Ishikawa (cell line): Measurements from ENCODE around the gene ARHGAP9.

Experiments used
- CEBPB ChIP-seq: IDR thresholded peaks from 2 replicates; pipeline ENCODE4 v1.6.1; 2012
- CREB1 ChIP-seq: IDR thresholded peaks from 2 replicates; pipeline ENCODE4 v1.6.1; 2012; ENCODE audit warnings: low read depth
- EGR1 ChIP-seq: IDR thresholded peaks from 2 replicates; pipeline ENCODE4 v1.6.1; 2012
- EP300 ChIP-seq: IDR thresholded peaks from 2 replicates; pipeline ENCODE4 v1.6.1; 2012; ENCODE audit warnings: borderline replicate concordance
- FOXM1 ChIP-seq: IDR thresholded peaks from 2 replicates; pipeline ENCODE4 v1.6.1; 2012; ENCODE audit warnings: low read depth, borderline replicate concordance
- NFIC ChIP-seq: IDR thresholded peaks from 2 replicates; pipeline ENCODE4 v1.6.1; 2012
- RAD21 ChIP-seq: IDR thresholded peaks from 2 replicates; pipeline ENCODE4 v1.6.1; 2012; ENCODE audit warnings: low read depth
- TAF1 ChIP-seq: IDR thresholded peaks from 2 replicates; pipeline ENCODE4 v1.6.1; 2012; ENCODE audit warnings: low read depth, mild to moderate bottlenecking
- TCF12 ChIP-seq: IDR thresholded peaks from 2 replicates; pipeline ENCODE4 v1.6.1; 2012; ENCODE audit warnings: low read depth
- TEAD4 ChIP-seq: IDR thresholded peaks from 2 replicates; pipeline ENCODE4 v1.6.1; 2012
- YY1 ChIP-seq: IDR thresholded peaks from 2 replicates; pipeline ENCODE4 v1.6.1; 2012; ENCODE audit warnings: low read depth
- ZBTB7A ChIP-seq: IDR thresholded peaks from 2 replicates; pipeline ENCODE4 v1.6.1; 2012; ENCODE audit warnings: low read depth
- TF ChIP-seq, protein P1 (sequence below): IDR thresholded peaks from 2 replicates; pipeline ENCODE4 v1.6.1; 2012; ENCODE audit warnings: low read depth, mild to moderate bottlenecking
- TF ChIP-seq, protein P2 (sequence below): IDR thresholded peaks from 2 replicates; pipeline ENCODE4 v1.6.1; 2012
- TF ChIP-seq, protein P3 (sequence below): IDR thresholded peaks from 2 replicates; pipeline ENCODE4 v1.6.1; 2012

ARHGAP9 gene

DNA sequence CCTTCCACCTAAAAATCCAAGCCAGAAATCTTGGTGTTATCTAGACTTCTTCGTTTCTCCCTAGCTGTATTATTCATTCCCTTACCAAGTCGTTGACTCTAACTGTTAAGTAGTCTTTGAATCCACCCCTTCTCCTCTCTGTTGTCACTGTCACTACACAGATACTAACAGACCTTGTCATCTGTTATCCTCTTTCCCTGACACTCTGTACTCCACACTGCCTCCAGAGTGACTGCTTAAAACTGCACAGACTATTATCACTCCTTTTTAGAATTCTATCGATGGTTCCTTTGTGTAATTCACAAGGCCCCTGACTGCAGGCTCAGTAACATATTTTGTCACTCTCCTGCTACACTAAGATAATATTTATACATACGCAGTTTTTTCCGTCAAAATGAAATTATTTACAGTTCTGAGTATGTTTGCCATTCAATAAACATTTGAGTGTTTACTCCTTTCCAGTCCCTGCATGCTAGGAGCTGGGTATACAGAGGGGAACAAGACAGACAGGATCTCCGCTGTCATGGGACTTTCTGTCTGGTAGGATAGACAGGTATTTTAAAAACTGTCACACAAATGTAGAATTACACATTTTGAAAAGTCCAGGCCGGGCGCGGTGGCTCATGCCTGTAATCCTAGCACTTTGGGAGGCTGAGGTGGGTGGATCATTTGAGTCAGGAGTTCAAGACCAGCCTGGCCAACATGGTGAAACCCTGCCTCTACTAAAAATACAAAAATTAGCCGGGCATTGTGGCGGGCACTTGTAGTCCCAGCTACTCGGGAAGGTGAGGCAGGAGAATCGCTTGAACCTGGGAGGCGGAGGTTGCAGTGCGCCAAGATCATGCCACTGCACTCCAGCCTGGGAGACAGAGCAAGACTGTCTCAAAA lies 12.0 kb upstream of the ARHGAP9 start:
- TF ChIP-seq, protein P1, sequence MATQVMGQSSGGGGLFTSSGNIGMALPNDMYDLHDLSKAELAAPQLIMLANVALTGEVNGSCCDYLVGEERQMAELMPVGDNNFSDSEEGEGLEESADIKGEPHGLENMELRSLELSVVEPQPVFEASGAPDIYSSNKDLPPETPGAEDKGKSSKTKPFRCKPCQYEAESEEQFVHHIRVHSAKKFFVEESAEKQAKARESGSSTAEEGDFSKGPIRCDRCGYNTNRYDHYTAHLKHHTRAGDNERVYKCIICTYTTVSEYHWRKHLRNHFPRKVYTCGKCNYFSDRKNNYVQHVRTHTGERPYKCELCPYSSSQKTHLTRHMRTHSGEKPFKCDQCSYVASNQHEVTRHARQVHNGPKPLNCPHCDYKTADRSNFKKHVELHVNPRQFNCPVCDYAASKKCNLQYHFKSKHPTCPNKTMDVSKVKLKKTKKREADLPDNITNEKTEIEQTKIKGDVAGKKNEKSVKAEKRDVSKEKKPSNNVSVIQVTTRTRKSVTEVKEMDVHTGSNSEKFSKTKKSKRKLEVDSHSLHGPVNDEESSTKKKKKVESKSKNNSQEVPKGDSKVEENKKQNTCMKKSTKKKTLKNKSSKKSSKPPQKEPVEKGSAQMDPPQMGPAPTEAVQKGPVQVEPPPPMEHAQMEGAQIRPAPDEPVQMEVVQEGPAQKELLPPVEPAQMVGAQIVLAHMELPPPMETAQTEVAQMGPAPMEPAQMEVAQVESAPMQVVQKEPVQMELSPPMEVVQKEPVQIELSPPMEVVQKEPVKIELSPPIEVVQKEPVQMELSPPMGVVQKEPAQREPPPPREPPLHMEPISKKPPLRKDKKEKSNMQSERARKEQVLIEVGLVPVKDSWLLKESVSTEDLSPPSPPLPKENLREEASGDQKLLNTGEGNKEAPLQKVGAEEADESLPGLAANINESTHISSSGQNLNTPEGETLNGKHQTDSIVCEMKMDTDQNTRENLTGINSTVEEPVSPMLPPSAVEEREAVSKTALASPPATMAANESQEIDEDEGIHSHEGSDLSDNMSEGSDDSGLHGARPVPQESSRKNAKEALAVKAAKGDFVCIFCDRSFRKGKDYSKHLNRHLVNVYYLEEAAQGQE = no peak
- TF ChIP-seq EP300 (no peak), ZBTB7A (no peak), RAD21 (no peak), CREB1 (no peak), TCF12 (no peak)
- TF ChIP-seq, protein P2, sequence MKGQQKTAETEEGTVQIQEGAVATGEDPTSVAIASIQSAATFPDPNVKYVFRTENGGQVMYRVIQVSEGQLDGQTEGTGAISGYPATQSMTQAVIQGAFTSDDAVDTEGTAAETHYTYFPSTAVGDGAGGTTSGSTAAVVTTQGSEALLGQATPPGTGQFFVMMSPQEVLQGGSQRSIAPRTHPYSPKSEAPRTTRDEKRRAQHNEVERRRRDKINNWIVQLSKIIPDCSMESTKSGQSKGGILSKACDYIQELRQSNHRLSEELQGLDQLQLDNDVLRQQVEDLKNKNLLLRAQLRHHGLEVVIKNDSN = no peak
- TF ChIP-seq, protein P3, sequence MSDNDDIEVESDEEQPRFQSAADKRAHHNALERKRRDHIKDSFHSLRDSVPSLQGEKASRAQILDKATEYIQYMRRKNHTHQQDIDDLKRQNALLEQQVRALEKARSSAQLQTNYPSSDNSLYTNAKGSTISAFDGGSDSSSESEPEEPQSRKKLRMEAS = no peak

DNA sequence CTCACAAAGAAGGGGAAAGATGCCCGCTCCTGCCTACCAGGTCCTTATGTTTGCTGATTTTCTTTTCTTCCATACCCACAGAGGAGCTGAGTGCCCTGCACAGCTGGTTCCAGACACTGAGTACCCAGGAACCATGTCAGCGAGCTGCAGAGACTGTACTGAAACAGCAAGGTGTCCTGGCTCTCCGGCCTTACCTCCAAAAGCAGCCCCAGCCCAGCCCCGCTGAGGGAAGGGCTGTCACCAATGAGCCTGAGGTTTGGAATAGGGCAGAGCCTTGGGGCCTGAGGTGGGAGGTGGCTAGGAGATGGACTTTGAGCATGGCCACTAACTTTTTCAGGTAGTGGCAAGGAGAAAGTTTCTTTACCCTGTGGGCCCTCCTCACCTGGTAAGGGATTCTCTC lies 10.5 kb upstream of the ARHGAP9 start:
- TF ChIP-seq TEAD4 (no peak), EGR1 (no peak), FOXM1 (no peak), ZBTB7A (no peak), YY1 (no peak), TAF1 (no peak), CREB1 (no peak), CEBPB (no peak), NFIC (no peak), EP300 (no peak), TCF12 (no peak), RAD21 (no peak)
- TF ChIP-seq, protein P1 = no peak
- TF ChIP-seq, protein P3 = no peak
- TF ChIP-seq, protein P2 = no peak

DNA sequence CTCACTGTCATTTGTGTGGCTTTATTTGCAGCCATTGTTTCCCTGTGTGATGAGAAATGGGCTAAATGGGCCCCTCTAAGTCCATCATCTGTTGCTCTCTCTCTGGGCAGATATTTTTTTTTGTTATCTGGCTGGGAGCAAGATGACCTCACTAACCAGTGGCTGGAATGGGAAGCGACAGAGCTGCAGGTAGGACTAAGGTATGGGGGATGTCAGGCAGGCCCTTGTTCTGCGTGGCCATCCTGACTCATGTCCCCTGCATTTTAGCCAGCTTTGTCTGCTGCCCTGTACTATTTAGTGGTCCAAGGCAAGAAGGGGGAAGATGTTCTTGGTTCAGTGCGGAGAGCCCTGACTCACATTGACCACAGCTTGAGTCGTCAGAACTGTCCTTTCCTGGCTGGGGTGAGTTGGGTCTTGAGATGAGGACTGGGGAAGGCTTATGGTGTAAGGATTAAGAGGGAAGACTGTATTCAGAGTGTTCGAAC lies 9.5 kb upstream of the ARHGAP9 start:
- TF ChIP-seq, protein P2 = no peak
- TF ChIP-seq RAD21 (no peak), CREB1 (no peak), CEBPB (no peak), TCF12 (no peak), EGR1 (no peak), NFIC (no peak), TEAD4 (no peak), ZBTB7A (no peak), YY1 (no peak), FOXM1 (no peak), EP300 (no peak), TAF1 (no peak)
- TF ChIP-seq, protein P3 = no peak
- TF ChIP-seq, protein P1 = no peak
